Activated naive CD4-positive, alpha-beta T cell treated with anti-CD3 and anti-CD28 coated beads for 36 hours (primary cell): ENCODE measurements around the gene EFNA5. TPM values are rescaled to one million over a fixed set of nuclear protein-coding genes. Genes with fewer than 3 reads are reported as not detected.
"Not testable (repeated sequence)": the region's sequence is repeated elsewhere in the genome, so short reads cannot be mapped to it uniquely, and the experiment has no call there.

Experiments
- CTCF ChIA-PET: fragments of 350-600 bp; sonication (Branson Sonifier 250); formaldehyde crosslinking; loops from one replicate; lab custom pipeline; 2021; ENCODE audit warnings: antibody characterized with exemption; lab: Charles Lee
- DNase-seq: peaks from one replicate; pipeline ENCODE4 v3.0.0-alpha.2; 2020
- H3K27ac Mint-ChIP-seq: one replicate; pipeline ENCODE4 v1.8.0; 2021; ENCODE audit warnings: mild to moderate bottlenecking, mixed read lengths
- H3K27me3 Mint-ChIP-seq: one replicate; pipeline ENCODE4 v1.8.0; 2021; ENCODE audit warnings: low read depth, mixed read lengths
- H3K36me3 Mint-ChIP-seq: one replicate; pipeline ENCODE4 v1.8.0; 2021; ENCODE audit warnings: low read depth, mixed read lengths
- H3K4me1 Mint-ChIP-seq: one replicate; pipeline ENCODE4 v1.8.0; 2021; ENCODE audit warnings: low read depth, mixed read lengths
- H3K4me3 Mint-ChIP-seq: one replicate; pipeline ENCODE4 v1.8.0; 2021; ENCODE audit warnings: mild to moderate bottlenecking, moderate library complexity, mixed read lengths
- H3K9me3 Mint-ChIP-seq: one replicate; pipeline ENCODE4 v1.8.0; 2021; ENCODE audit warnings: mixed read lengths
- intact Hi-C: fragments of 100-400 bp; cut with micrococcal nuclease; formaldehyde crosslinking; loops from one replicate; pipeline ENCODE4 v1.15.1; 2023
- total RNA-seq, 2 experiments: library from RNA; stranded (reverse); gene quantifications; one replicate each; pipeline ENCODE4 v1.2.3, GENCODE V29; 2021

EFNA5 gene
- total RNA-seq, 2 experiments from 2014 or later: not detected

- CTCF ChIA-PET: no interaction called here
- intact Hi-C loops: loop anchor here (5.0 kb wide), 1 partner anchor 113 kb away; no protein-coding TSS in a partner anchor
- H3K36me3 Mint-ChIP-seq: no peaks in the 10 kb centered on the region
Measured at GRCh38 chr5:107459605-107460004, 211.1 kb downstream of the EFNA5 start.

DNA sequence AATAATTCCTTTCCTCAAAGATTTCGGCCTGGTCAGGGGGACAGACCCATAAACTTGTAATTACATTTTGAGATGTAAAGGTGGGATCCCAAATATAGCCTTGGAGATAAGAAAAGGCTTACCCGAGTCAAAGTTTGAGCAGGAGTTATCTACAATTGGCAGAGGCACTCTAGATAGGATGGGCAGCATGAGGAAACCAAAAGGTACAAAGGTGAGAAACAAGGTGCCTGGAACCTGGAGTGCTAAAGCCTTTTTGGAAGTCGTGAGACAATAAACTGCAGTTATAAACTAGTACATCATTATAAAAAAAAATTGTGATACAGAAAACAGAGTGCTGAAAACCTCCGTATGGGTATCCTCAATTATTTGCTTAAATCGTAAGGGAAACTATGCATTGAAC, 212.4 kb downstream of the EFNA5 start:
- no peak overlapping the region for H3K4me3 Mint-ChIP-seq

More at GRCh38 chr5:107459605-107460004, 211.1 kb downstream of the EFNA5 start:
- Mint-ChIP-seq H3K4me3 (no peak overlapping the region), H3K9me3 (no peaks in the 10 kb centered on the region), H3K4me1 (no peaks in the 10 kb centered on the region), H3K27ac (no peak overlapping the region), H3K27me3 (peaks cover 10% of the 10 kb centered on the region)
- no peak for DNase-seq

GRCh38 chr5:107457881-107458280, 212.9 kb downstream of the EFNA5 start:
- H3K9me3 Mint-ChIP-seq: no peaks in the 10 kb centered on the region
- CTCF ChIA-PET: no interaction called here
- intact Hi-C loops: loop anchor here (5.0 kb wide), 1 partner anchor 114 kb away; no protein-coding TSS in a partner anchor

More for the DNA sequence above, 212.4 kb downstream of the EFNA5 start:
- Mint-ChIP-seq H3K36me3 (no peaks in the 10 kb centered on the region), H3K9me3 (no peaks in the 10 kb centered on the region), H3K4me1 (no peaks in the 10 kb centered on the region), H3K27ac (no peak overlapping the region), H3K27me3 (peaks cover 9% of the 10 kb centered on the region)
- no peak for DNase-seq
- CTCF ChIA-PET: no interaction called here
- intact Hi-C loops: loop anchor here (5.0 kb wide), 1 partner anchor 114 kb away; no protein-coding TSS in a partner anchor

GRCh38 chr5:107457138-107457537, 213.6 kb downstream of the EFNA5 start:
- Mint-ChIP-seq H3K4me1 (no peaks in the 10 kb centered on the region), H3K9me3 (no peaks in the 10 kb centered on the region), H3K4me3 (no peak overlapping the region), H3K27ac (no peak overlapping the region), H3K36me3 (no peaks in the 10 kb centered on the region), H3K27me3 (peaks cover 9% of the 10 kb centered on the region)
- no peak for DNase-seq
- CTCF ChIA-PET: no interaction called here
- intact Hi-C loops: loop anchor here (5.0 kb wide), 1 partner anchor 115 kb away; no protein-coding TSS in a partner anchor

More at GRCh38 chr5:107457881-107458280, 212.9 kb downstream of the EFNA5 start:
- H3K27me3 Mint-ChIP-seq: peaks cover 9% of the 10 kb centered on the region
- H3K4me1 Mint-ChIP-seq: no peaks in the 10 kb centered on the region
- no peak overlapping the region for H3K27ac Mint-ChIP-seq
- no peaks in the 10 kb centered on the region for H3K36me3 Mint-ChIP-seq
- no peak overlapping the region for H3K4me3 Mint-ChIP-seq
- DNase-seq: no peak

DNA sequence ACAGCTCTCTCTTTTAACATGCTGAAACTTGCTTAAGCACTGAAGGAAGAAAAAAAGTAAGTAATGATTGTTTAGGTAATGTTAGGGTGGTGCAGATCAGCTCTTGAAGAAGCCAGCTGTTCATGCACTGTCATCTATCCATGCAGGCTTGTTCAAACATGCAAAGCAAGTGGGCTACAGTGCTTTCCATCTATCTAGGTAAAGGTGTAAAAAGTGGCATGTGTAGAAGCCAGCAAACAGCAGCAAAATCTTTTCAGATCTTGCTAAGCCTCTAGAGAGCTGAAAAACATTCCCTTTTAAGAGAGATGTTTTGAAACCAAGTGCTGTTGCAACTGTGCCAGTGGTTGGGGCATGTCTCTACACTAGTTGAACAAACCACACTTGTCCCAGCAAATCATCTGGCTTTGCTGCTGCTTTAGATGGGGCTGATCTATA, 214.4 kb downstream of the EFNA5 start:
- H3K27ac Mint-ChIP-seq: no peak overlapping the region
- H3K9me3 Mint-ChIP-seq: peaks cover 5% of the 10 kb centered on the region
- intact Hi-C loops: loop anchor here (5.0 kb wide), 1 partner anchor 116 kb away; no protein-coding TSS in a partner anchor

GRCh38 chr5:107455111-107455544, 215.6 kb downstream of the EFNA5 start:
- H3K27me3 Mint-ChIP-seq: peaks cover 8% of the 10 kb centered on the region
- peaks cover 5% of the 10 kb centered on the region for H3K9me3 Mint-ChIP-seq
- no peaks in the 10 kb centered on the region for H3K36me3 Mint-ChIP-seq
- no peak overlapping the region for H3K4me3 Mint-ChIP-seq
- CTCF ChIA-PET: no interaction called here
- H3K27ac Mint-ChIP-seq: no peak overlapping the region
- intact Hi-C loops: loop anchor here (5.0 kb wide), 1 partner anchor 117 kb away; no protein-coding TSS in a partner anchor
- no peaks in the 10 kb centered on the region for H3K4me1 Mint-ChIP-seq
- no peak for DNase-seq

More for the DNA sequence above, 214.4 kb downstream of the EFNA5 start:
- H3K4me1 Mint-ChIP-seq: no peaks in the 10 kb centered on the region
- CTCF ChIA-PET: no interaction called here
- H3K27me3 Mint-ChIP-seq: peaks cover 12% of the 10 kb centered on the region
- H3K4me3 Mint-ChIP-seq: no peak overlapping the region
- no peak for DNase-seq
- H3K36me3 Mint-ChIP-seq: no peaks in the 10 kb centered on the region

DNA sequence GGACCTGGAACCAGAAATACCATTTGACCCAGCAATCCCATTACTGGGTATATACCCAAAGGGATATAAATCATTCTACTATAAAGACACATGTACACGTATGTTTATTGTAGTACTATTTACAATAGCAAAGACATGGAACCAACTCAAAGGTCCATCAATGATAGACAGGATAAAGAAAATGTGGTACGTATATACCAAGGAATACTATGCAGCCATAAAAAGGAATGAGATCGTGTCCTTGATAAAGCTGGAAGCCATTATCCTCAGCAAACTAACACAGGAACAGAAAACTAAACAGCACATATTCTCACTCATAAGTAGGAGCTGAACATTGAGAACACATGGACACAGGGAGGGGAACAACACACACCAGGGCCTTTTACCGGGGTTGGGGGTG, 218.9 kb downstream of the EFNA5 start:
- H3K36me3 Mint-ChIP-seq, DNase-seq, CTCF ChIA-PET, H3K4me3 Mint-ChIP-seq, H3K4me1 Mint-ChIP-seq, intact Hi-C loops, H3K9me3 Mint-ChIP-seq, H3K27me3 Mint-ChIP-seq, H3K27ac Mint-ChIP-seq: not testable (repeated sequence)

DNA sequence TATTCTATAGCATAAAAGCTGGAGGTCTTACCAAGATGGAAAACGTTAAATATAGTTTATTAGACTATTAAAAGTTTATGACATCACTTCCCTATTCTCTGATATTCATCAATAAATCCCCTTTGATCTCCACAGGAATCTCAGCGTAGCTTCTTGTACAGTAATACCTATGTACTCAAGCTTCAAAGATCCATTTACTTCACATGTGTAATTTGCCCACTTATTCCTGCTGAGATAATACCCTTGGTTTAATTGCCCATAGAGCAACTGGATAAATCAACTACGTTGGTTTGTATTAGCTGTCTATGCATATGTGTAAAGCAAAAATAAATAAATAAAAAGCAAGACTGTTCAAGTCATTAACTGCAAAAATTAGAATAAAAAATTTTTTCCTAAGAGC, 219.7 kb downstream of the EFNA5 start:
- Mint-ChIP-seq H3K36me3 (peaks cover 2% of the 10 kb centered on the region), H3K27ac (no peak overlapping the region), H3K27me3 (peaks cover 10% of the 10 kb centered on the region), H3K9me3 (peaks cover 7% of the 10 kb centered on the region), H3K4me1 (no peaks in the 10 kb centered on the region), H3K4me3 (no peak overlapping the region)
- DNase-seq: no peak
- intact Hi-C loops: no loop called here
- CTCF ChIA-PET: no interaction called here

- CTCF ChIA-PET: no interaction called here
Measured at GRCh38 chr5:107450531-107450930, 220.2 kb downstream of the EFNA5 start.

DNA sequence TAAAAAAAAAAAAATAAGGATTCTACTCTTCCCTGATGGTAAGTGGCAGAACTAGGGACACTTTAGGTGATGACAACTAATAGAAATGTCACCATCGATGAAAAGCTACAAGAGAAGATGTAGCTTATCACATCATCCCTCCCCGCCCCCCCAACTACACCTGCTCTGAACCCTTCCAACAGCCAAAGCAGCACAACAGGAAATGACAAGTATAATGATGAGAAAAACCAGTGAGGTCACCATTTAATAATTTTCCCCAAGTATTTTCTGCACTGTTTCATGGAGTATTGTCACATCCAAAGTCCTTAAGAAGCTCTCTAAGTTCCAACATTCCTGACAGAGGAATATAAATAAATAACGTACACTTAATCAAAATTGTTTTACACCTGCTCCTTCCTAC, 221.4 kb downstream of the EFNA5 start:
- CTCF ChIA-PET: interaction anchor here (0.6 kb wide), 1 partner anchor 286 kb away, joined by 3 read pairs; no protein-coding TSS in a partner anchor
- Mint-ChIP-seq H3K4me3 (no peak overlapping the region), H3K4me1 (no peaks in the 10 kb centered on the region), H3K27ac (no peak overlapping the region), H3K9me3 (peaks cover 7% of the 10 kb centered on the region), H3K36me3 (peaks cover 2% of the 10 kb centered on the region), H3K27me3 (peaks cover 10% of the 10 kb centered on the region)
- DNase-seq: no peak
- intact Hi-C loops: no loop called here

More at GRCh38 chr5:107450531-107450930, 220.2 kb downstream of the EFNA5 start:
- Mint-ChIP-seq H3K27ac (no peak overlapping the region), H3K4me3 (no peak overlapping the region), H3K4me1 (no peaks in the 10 kb centered on the region), H3K36me3 (peaks cover 2% of the 10 kb centered on the region), H3K27me3 (peaks cover 10% of the 10 kb centered on the region), H3K9me3 (peaks cover 7% of the 10 kb centered on the region)
- DNase-seq: no peak
- intact Hi-C loops: no loop called here

- peaks cover 7% of the 10 kb centered on the region for H3K9me3 Mint-ChIP-seq
- H3K27me3 Mint-ChIP-seq: peaks cover 12% of the 10 kb centered on the region
- peaks cover 2% of the 10 kb centered on the region for H3K36me3 Mint-ChIP-seq
- no peak overlapping the region for H3K27ac Mint-ChIP-seq
- H3K4me3 Mint-ChIP-seq: no peak overlapping the region
- no peak for DNase-seq
- no peaks in the 10 kb centered on the region for H3K4me1 Mint-ChIP-seq
- intact Hi-C loops: no loop called here
- CTCF ChIA-PET: no interaction called here
Measured at GRCh38 chr5:107447587-107447986, 223.2 kb downstream of the EFNA5 start.

DNA sequence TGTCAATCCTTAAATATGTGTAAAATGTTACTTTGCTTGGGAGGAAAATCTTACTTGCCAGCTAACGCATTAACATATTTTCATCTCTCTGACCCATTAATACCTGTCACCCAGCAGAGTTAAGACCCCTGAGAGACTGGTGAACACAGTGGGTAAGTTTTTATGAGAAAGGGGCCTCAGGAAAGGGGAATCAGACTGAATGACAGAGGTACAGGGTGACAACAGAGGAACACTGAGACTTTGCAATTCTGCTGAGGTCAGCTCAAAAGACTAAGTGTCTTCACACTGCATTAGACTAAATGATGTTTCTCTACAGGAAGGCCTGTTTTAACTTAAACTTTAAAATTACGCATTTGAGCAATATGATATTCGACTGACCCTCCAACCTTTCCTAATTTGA, 223.8 kb downstream of the EFNA5 start:
- peaks cover 2% of the 10 kb centered on the region for H3K36me3 Mint-ChIP-seq
- intact Hi-C loops: no loop called here
- no peak overlapping the region for H3K4me3 Mint-ChIP-seq
- CTCF ChIA-PET: no interaction called here
- no peak overlapping the region for H3K27ac Mint-ChIP-seq
- DNase-seq: no peak
- H3K4me1 Mint-ChIP-seq: no peaks in the 10 kb centered on the region
- peaks cover 12% of the 10 kb centered on the region for H3K27me3 Mint-ChIP-seq
- peaks cover 7% of the 10 kb centered on the region for H3K9me3 Mint-ChIP-seq

GRCh38 chr5:107444300-107444699, 226.4 kb downstream of the EFNA5 start:
- H3K9me3 Mint-ChIP-seq: peaks cover 3% of the 10 kb centered on the region
- intact Hi-C loops: no loop called here
- DNase-seq: no peak
- H3K4me3 Mint-ChIP-seq: no peak overlapping the region
- no peaks in the 10 kb centered on the region for H3K4me1 Mint-ChIP-seq
- peaks cover 10% of the 10 kb centered on the region for H3K27me3 Mint-ChIP-seq
- CTCF ChIA-PET: no interaction called here
- peaks cover 2% of the 10 kb centered on the region for H3K36me3 Mint-ChIP-seq
- H3K27ac Mint-ChIP-seq: no peak overlapping the region
